ENCODE results near the gene SYNPR. TPM values are rescaled to one million over a fixed set of nuclear protein-coding genes. Genes with fewer than 3 reads are reported as not detected.

The SYNPR gene
- total RNA-seq, 1 donor from 2014 or later = 0.27 TPM

- DNase-seq (ENCODE audit: low read depth) = no peak
- no peak for FAIRE-seq
- Histone ChIP-seq H3K27me3 (ENCODE audit: insufficient read depth, low read length) (no peaks in the 10 kb centered on the region), H3K9ac (ENCODE audit: low read length) (no peak overlapping the region), H3K4me1 (ENCODE audit: insufficient read depth, low read length) (no peaks in the 10 kb centered on the region), H2AFZ (ENCODE audit: low read depth, low read length) (no peak overlapping the region), H3K79me2 (ENCODE audit: insufficient read depth, low read length) (no peaks in the 10 kb centered on the region), H3K27ac (ENCODE audit: low read depth, low read length) (no peak overlapping the region), H4K20me1 (ENCODE audit: insufficient read depth, low read length) (no peaks in the 10 kb centered on the region), H3K4me3 (ENCODE audit: insufficient read depth, low read depth, low read length) (no peak overlapping the region), H3K4me2 (ENCODE audit: low read length) (no peak overlapping the region), H3K9me3 (ENCODE audit: insufficient read depth, low read depth, low read length) (peaks cover 3% of the 10 kb centered on the region), H3K36me3 (ENCODE audit: insufficient read depth, low read length) (no peaks in the 10 kb centered on the region)
- Mint-ChIP-seq H3K27me3 (ENCODE audit: low read depth, unreplicated experiment) (peaks cover 5% of the 10 kb centered on the region), H3K36me3 (ENCODE audit: low read depth, unreplicated experiment) (no peaks in the 10 kb centered on the region), H3K9me3 (ENCODE audit: unreplicated experiment) (peaks cover 5% of the 10 kb centered on the region), H3K4me1 (ENCODE audit: low read depth, unreplicated experiment) (no peaks in the 10 kb centered on the region), H3K4me3 (ENCODE audit: unreplicated experiment) (no peak overlapping the region), H3K27ac (ENCODE audit: unreplicated experiment) (no peak overlapping the region)
- TF ChIP-seq EZH2 (IDR thresholded peaks at IDR 0.05; ENCODE audit: insufficient read depth, low read length) = no peak
- no peak for TF ChIP-seq CTCF (IDR thresholded peaks at IDR 0.05; ENCODE audit: insufficient read depth, low read depth, low read length)
Measured at GRCh38 chr3:63295356-63295755, 17.2 kb downstream of the SYNPR start.

- Mint-ChIP-seq H3K27me3 (ENCODE audit: low read depth, unreplicated experiment) (peaks cover 9% of the 10 kb centered on the region), H3K36me3 (ENCODE audit: low read depth, unreplicated experiment) (no peaks in the 10 kb centered on the region), H3K9me3 (ENCODE audit: unreplicated experiment) (peaks cover 5% of the 10 kb centered on the region), H3K4me1 (ENCODE audit: low read depth, unreplicated experiment) (no peaks in the 10 kb centered on the region), H3K4me3 (ENCODE audit: unreplicated experiment) (no peak overlapping the region), H3K27ac (ENCODE audit: unreplicated experiment) (no peak overlapping the region)
- no peak overlapping the region for H2AFZ ChIP-seq (ENCODE audit: low read depth, low read length)
- TF ChIP-seq EZH2 (IDR thresholded peaks at IDR 0.05; ENCODE audit: insufficient read depth, low read length) (no peak), CTCF (IDR thresholded peaks at IDR 0.05; ENCODE audit: insufficient read depth, low read depth, low read length) (no peak)
- no peaks in the 10 kb centered on the region for H4K20me1 ChIP-seq (ENCODE audit: insufficient read depth, low read length)
- no peak overlapping the region for H3K4me3 ChIP-seq (ENCODE audit: insufficient read depth, low read depth, low read length)
- H3K4me2 ChIP-seq (ENCODE audit: low read length) = no peak overlapping the region
- H3K4me1 ChIP-seq (ENCODE audit: insufficient read depth, low read length) = no peaks in the 10 kb centered on the region
- no peaks in the 10 kb centered on the region for H3K79me2 ChIP-seq (ENCODE audit: insufficient read depth, low read length)
- no peak overlapping the region for H3K27ac ChIP-seq (ENCODE audit: low read depth, low read length)
- H3K9me3 ChIP-seq (ENCODE audit: insufficient read depth, low read depth, low read length) = peaks cover 1% of the 10 kb centered on the region
- no peak for DNase-seq (ENCODE audit: low read depth)
- H3K36me3 ChIP-seq (ENCODE audit: insufficient read depth, low read length) = no peaks in the 10 kb centered on the region
- no peak overlapping the region for H3K9ac ChIP-seq (ENCODE audit: low read length)
- no peak for FAIRE-seq
- no peaks in the 10 kb centered on the region for H3K27me3 ChIP-seq (ENCODE audit: insufficient read depth, low read length)
Measured at GRCh38 chr3:63295806-63296205, 17.7 kb downstream of the SYNPR start.

- Histone ChIP-seq H3K4me2 (ENCODE audit: low read length) (no peak overlapping the region), H3K27ac (ENCODE audit: low read depth, low read length) (no peak overlapping the region), H3K4me1 (ENCODE audit: insufficient read depth, low read length) (no peaks in the 10 kb centered on the region), H3K36me3 (ENCODE audit: insufficient read depth, low read length) (no peaks in the 10 kb centered on the region), H2AFZ (ENCODE audit: low read depth, low read length) (no peak overlapping the region), H3K4me3 (ENCODE audit: insufficient read depth, low read depth, low read length) (no peak overlapping the region), H3K9ac (ENCODE audit: low read length) (no peak overlapping the region), H3K9me3 (ENCODE audit: insufficient read depth, low read depth, low read length) (no peaks in the 10 kb centered on the region), H4K20me1 (ENCODE audit: insufficient read depth, low read length) (no peaks in the 10 kb centered on the region), H3K27me3 (ENCODE audit: insufficient read depth, low read length) (no peaks in the 10 kb centered on the region), H3K79me2 (ENCODE audit: insufficient read depth, low read length) (no peaks in the 10 kb centered on the region)
- TF ChIP-seq CTCF (IDR thresholded peaks at IDR 0.05; ENCODE audit: insufficient read depth, low read depth, low read length) = no peak
- TF ChIP-seq EZH2 (IDR thresholded peaks at IDR 0.05; ENCODE audit: insufficient read depth, low read length) = no peak
- Mint-ChIP-seq H3K4me3 (ENCODE audit: unreplicated experiment) (no peak overlapping the region), H3K9me3 (ENCODE audit: unreplicated experiment) (peaks cover 5% of the 10 kb centered on the region), H3K36me3 (ENCODE audit: low read depth, unreplicated experiment) (no peaks in the 10 kb centered on the region), H3K27me3 (ENCODE audit: low read depth, unreplicated experiment) (peaks cover 9% of the 10 kb centered on the region), H3K4me1 (ENCODE audit: low read depth, unreplicated experiment) (no peaks in the 10 kb centered on the region), H3K27ac (ENCODE audit: unreplicated experiment) (no peak overlapping the region)
- FAIRE-seq = no peak
- no peak for DNase-seq (ENCODE audit: low read depth)
Measured at GRCh38 chr3:63296249-63296648, 18.1 kb downstream of the SYNPR start.
